GM19452 (cell line): ENCODE results near the gene TMEM135.
"Not testable (repeated sequence)": the region's sequence is repeated elsewhere in the genome, so short reads cannot be mapped to it uniquely, and the experiment has no call there.

Source experiments
- ATAC-seq: cut with Tn5 transposase; IDR thresholded peaks from one replicate; pipeline ENCODE4 v1.9.1; 2021; ENCODE audit not compliant: unreplicated experiment

TMEM135 gene

DNA sequence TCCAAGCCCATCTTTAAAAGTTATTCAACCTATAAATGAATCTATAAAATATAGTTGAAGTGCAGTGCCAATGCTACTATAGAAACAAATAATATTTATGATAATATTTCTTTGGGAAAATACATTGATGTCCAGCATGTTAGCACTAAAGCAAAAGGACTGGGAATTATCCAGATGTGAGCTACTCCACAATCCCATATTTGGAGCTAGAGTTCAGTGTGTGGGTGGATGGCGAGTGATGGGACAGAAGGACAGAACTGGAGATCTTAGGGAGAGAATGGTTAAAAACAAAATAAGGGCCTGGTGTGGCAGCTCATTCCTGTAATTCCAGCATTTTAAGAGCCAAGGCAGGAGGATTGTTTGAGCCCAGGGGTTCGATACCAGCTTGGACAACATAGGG lies 216.8 kb downstream of the TMEM135 start:
- ATAC-seq = no peak

DNA sequence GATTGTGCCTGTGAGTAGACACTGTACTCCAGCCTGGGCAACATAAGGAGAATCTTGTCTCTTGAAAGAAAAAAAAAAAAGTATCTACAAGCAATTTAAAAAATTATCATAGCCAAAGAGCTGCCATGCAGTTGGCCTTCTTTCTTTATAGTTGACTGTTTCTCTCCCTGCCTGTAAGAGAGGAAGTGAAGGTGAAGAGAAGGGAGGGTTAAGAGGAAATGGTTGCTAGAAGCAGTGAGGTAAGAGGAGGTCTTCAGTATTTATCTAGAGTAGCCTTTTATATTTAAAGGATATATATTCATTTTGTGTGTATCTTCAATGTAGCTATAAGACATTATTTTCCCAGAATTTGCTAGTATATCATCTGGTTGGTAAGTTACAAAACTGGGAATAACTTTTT lies 217.9 kb downstream of the TMEM135 start:
- ATAC-seq = no peak

- ATAC-seq = no peak
Measured at GRCh38 chr11:87256694-87257340, 219.1 kb downstream of the TMEM135 start.

DNA sequence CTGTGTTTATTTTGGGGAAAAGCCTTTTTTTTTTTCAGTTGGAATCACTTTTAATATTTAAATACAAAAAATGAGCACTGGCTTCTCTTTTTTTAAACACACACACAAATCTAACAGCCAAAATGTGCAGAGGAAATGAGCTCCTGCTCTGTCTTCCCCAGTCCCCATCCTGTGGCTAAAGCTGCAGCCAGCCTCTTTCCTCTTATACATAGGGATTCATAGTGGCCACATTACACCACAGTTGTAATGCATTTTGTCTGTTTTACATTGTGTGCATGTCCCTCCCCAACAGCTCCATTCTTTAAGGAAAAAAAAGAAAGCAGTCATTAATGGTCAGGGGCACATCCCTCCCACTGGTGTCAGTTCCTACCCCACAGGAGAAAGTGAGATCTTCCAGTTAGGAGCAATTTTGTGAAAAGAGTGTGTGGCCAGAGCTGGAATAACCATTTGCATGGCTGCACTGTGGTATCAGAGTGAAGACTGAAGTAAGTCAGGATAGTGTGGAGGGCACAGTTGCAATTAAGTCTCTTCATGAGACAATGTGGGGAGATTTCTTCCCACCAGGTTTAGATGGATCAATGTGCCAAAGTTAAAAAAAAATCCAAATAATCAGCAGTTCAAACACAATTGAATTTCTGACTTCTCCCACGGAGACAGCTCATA lies 220.6 kb downstream of the TMEM135 start:
- no peak for ATAC-seq

DNA sequence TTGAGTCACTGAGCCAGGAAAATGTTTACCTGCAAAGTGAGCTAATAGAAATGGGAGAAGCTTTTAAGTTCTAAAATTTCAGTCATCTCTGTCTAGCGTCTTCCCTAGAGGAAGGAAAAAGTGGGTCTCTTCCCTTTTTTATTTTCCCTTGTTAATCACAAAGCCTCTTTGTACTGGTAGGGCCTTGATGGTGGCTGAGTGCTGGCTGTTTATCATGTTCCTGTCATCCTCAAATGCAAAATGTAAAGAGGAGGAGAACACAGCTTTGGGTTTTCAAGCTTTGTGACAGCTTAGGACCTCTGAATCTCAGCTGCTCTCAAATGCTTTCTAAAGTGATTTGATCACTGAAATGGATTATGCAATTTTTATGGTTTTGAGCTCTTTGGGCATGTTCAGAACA lies 222.0 kb downstream of the TMEM135 start:
- no peak for ATAC-seq

- ATAC-seq = no peak
Measured at GRCh38 chr11:87260811-87261210, 223.1 kb downstream of the TMEM135 start.

GRCh38 chr11:87263264-87263838 lies 225.6 kb downstream of the TMEM135 start:
- ATAC-seq = no peak

- ATAC-seq = no peak
Measured at GRCh38 chr11:87263979-87264378, 226.2 kb downstream of the TMEM135 start.

GRCh38 chr11:87265132-87265531 lies 227.4 kb downstream of the TMEM135 start:
- no peak for ATAC-seq

GRCh38 chr11:87265979-87266378 lies 228.2 kb downstream of the TMEM135 start:
- ATAC-seq = no peak

GRCh38 chr11:87266751-87267150 lies 229.0 kb downstream of the TMEM135 start:
- no peak for ATAC-seq

DNA sequence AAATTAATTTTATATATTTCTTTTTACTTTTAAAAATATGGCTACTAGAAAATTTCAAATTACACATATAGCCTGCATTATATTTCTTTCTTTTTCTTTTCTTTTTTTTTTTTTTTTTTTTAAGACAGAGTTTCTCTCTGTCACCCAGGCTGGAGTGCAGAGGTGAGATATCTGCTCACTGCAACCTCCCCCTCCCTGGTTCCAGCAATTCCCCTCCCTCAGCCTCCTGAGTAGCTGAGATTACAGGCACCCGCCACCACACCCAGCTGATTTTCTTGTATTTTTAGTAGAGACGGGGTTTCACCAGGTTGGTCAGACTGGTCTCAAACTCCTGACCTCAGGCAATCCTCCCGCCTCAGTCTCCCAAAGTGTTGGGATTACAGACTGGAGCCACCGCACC lies 234.2 kb downstream of the TMEM135 start:
- not testable (repeated sequence) for ATAC-seq

DNA sequence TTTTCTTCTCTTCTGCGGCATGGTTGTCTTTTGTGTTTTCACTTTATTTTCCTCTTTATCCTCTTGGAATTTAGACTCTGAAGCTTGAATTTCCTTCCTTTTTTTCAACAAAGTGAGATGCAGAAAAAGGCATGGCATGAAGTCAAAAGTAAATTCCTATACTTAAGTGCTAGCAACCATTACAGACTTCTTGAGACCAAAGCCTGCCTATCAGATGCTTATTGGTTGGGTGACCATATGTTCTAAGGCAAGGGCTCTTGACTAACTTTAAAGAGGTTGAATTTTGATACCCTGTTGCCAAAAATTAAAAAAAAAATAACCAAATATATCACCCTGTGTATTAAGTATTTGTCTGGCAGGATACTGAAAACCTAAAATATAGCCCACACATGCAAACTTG lies 237.4 kb downstream of the TMEM135 start:
- ATAC-seq = no peak

GRCh38 chr11:87280143-87280542 lies 242.4 kb downstream of the TMEM135 start:
- no peak for ATAC-seq

GRCh38 chr11:87281496-87281895 lies 243.8 kb downstream of the TMEM135 start:
- ATAC-seq = no peak

- ATAC-seq = no peak
Measured at GRCh38 chr11:87284306-87284705, 246.6 kb downstream of the TMEM135 start.

DNA sequence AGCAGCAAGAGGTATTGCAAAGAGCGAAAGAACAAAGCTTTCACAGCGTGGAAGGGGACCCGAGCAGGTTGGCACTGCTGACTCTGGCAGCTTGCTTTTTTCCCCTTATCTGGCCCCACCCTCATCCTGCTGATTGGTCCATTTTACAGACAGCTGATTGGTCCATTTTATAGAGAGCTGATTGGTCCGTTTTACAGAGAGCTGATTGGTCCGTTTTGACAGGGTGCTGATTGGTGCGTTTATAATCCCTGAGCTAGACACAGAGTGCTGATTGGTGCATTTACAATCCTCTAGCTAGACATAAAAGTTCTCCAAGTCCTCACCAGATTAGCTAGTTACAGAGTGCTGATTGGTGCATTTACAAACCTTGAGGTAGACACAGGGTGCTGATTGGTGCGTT lies 247.9 kb downstream of the TMEM135 start:
- ATAC-seq = not testable (repeated sequence)

DNA sequence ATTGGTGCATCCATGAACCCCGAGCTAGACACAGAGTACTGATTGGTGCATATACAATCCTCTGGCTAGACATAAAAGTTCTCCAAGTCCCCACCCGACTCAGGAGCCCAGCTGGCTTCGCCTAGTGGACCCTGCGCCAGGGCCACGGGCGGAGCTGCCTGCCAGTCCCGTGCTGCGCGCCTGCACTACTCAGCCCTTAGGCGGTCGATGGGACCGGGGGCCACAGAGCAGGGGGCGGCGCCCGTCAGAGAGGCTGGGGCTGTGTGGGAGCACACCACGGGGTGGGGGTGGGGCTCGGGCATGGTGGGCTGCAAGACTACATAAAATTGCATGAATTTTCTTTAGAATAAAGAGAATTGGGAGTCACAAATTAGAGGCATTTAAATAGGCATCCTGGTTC lies 248.6 kb downstream of the TMEM135 start:
- ATAC-seq = no peak

DNA sequence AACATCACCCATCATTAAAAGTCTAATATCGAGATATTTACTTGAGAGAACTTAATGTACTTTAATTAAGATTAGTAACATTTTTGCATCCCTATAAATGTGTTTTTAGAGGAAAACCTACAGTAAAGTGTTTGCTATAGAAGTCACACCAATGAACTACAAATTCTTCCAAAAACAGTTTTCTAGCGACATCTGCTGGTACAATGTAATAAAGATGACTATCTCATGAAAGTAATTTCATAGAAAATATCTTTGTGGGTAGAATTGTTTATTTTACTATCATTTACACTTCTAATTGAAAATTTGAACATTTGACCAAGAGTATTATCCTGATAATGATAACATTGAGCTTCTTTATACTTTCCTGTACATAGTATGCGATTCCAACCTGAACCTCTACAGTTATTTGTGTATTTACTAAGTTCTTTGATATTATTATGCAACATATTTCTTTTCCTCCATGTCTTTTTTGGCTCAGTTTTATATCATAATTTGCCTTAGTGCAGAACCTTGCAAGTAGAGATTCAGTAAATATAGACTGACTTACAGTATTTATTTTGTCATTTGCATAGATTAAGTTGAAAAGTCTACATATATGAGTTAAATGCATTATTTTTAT lies 252.7 kb downstream of the TMEM135 start:
- ATAC-seq = no peak

GRCh38 chr11:87292598-87292997 lies 254.9 kb downstream of the TMEM135 start:
- ATAC-seq = no peak

- ATAC-seq = no peak
Measured at GRCh38 chr11:87295237-87295636, 257.5 kb downstream of the TMEM135 start.

DNA sequence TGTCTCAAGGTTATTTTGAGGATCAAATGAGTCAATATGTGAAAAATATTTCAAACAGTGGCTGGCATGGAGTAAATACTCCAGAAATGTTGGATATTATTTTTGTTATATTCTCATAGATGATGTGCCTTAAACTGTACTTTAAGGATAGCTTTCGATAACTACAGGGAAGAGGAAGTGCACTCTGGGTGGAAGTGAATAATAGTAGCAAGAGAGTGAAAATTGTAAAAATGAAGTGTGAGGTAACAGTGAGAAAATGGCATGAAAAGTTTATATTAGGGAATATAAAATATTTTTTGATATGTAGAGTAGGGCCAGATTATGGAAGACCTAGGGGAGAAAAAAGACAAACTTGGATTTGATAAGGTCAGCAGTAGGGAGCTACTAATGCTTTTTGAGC lies 258.9 kb downstream of the TMEM135 start:
- no peak for ATAC-seq
